DMS153 treated with DMSO at 0.1 percent for 48 hours (cell line): ENCODE measurements around the gene SLC30A10.
"Not testable (repeated sequence)": the region's sequence is repeated elsewhere in the genome, so short reads cannot be mapped to it uniquely, and the experiment has no call there.

Experiments used
- DNase-seq: peaks from one replicate; lab custom pipeline; 2025; ENCODE audit not compliant: unreplicated experiment; lab: John Stamatoyannopoulos, UW

SLC30A10 gene

DNA sequence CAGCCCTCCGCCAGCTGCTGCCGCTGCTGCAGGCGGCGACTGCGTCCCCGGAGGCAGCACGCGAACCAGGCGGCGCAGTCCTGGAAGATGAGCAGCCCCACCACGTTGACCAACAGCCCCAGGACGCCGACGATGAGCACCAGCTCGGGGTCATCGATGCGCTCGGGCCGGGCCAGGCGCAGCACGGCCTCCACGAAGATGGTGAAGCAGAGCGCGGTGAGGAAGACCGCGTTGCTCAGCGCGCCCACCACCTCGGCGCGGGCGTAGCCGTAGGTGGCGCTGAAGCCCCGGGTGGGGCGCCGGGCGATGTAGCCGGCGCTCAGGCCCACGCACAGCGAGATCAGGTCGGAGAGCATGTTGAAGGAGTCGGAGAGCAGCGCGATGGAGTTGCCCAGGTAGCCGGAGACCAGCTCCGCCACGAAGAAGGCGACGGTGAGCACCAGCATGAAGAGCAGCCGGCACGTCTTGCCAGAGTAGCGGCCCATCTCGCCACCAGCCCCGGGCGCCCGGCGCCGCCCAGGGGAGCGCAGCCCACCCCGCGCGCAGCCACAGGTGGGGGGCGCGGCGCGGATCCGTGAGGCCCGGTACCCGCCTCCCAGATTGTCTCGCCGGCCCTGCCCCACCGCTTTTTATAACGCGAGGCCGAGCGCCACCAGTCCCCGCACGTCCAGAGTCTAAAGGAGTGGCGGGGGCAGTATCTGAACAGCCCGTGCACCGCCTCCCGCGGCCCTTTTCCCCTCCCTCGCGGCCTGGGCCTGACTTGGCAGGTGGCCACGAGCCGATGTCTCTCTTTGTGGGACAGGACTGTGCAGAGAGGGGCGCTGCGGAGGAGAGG, at the start of gene SLC30A10:
SLC30A10 (minus strand) TSS at position 602 of the 835 bp plus-strand sequence; CDS start at position 485, 117 bp downstream.
- no peak for DNase-seq

DNA sequence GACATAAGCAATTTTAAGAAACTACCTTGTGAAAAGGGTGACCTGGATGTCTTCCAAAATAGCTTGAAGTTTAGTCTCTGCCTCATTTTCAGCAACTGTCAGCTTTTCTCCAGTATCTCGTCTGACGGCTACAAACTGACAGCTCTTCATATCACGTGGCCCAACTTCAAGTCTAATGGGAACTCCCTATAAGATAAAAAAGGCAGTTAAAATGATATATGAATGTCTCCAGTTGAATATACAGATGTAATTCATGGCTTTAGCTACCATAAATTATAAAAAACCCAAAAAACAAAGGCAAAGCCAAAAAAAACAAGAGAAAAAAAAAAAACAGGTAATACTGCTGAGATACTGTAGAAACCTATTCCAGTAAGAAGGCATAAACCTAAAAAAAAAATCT, 44.9 kb upstream of the SLC30A10 start:
- DNase-seq, result no peak

DNA sequence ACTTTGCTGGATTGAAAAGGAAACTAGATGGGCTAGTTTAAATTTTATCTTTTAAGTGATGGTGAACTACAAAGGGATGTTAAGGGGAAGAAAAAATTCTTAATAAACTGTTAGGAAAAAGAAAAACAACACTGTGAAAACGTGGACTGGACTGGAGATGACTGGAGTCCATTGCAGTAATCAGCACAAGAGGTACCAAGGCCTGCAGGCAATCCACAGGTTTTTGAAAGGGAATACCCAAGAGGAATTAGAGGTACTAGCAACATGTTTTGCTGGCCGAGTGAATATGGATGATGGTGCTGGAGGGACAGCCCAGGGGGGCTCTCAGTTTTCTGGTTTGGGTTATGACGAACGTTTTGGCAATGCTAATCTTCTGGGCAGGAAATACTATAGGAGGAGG, 39.0 kb upstream of the SLC30A10 start:
- no peak for DNase-seq

DNA sequence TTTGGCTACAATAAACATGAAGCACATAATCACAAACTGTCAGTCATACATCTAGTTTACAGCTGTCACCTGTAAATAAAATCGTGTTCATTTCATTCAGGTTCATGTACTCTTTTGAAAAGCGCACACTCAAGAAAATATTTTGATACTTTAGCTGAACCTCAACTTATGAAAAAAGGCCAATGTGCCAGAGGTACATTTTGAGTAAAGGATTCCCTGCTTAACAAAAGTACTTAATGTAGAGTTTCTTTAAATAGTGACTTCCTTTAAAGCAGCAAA, 37.7 kb upstream of the SLC30A10 start:
- no peak for DNase-seq

DNA sequence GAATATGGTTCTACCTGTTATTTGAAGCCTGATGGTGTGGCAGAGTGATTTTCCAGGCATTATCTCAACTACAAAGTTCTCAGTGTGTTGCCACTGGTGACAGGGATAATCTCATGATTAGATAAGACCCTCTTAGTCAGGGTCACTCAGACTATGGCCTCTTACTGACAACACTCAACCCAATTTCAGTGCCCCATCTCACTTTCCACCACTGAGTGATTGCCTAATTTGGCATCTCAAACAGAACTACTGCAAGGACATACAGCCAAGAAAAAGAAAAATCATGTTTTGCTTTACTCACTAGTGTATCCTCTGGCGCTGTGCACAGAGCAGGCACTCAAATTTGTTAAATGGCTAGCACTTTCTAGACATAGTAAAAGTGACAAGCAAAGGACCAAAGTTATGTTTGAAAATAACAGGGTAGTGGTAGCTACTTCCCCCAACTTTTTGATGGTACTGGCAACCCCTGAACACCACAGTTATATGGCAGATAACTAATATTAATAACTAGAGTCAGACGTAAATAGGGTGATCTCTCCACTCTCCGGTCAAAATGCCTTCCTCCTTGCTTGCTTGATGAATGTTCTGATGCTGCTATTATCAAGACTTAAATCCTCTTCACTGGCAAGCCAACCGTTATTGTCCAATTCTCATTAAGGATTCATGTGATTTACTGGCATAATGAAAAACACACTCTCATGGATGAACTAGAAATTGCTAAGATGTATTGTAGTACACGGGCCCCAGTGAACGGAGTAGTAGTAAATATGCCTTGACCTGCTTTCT, 37.1 kb upstream of the SLC30A10 start:
- no peak for DNase-seq

DNA sequence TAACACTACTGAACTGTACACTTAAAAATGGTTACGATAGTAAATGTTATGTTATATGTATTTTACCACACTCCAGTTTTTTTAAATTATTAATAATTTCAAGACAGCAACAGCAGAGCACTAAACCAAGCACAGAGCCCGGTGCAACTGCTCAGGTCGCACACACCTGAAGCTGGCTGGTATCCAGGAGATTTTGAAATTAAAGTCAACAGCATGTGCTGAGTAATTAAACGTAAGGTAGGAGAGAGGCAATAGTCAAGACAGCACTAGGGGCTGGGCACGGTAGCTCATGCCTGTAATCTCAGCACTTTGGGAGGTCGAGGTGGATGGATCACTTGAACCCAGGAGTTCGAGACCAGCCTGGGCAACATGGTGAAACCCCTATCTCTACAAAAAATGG, 35.1 kb upstream of the SLC30A10 start:
- DNase-seq, result no peak

DNA sequence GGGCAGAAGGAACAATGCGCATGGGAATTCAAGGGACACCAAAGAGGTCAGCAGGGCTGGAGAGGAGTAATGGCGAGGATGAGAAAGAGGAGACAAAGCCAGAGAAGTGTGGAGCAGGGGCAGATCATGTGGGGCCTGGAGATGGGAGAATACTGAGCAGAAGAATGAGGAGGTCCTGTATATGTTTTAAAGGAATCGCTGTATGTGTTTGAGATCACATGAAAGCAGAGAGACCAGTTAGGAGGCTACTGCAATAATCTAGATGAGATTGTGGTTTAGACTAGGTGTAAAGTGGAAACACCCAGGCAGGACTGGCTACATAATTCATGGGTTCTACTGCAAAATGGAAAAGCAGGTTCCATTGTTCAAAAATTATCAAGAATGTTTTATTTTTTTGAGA, 33.3 kb upstream of the SLC30A10 start:
- no peak for DNase-seq

DNA sequence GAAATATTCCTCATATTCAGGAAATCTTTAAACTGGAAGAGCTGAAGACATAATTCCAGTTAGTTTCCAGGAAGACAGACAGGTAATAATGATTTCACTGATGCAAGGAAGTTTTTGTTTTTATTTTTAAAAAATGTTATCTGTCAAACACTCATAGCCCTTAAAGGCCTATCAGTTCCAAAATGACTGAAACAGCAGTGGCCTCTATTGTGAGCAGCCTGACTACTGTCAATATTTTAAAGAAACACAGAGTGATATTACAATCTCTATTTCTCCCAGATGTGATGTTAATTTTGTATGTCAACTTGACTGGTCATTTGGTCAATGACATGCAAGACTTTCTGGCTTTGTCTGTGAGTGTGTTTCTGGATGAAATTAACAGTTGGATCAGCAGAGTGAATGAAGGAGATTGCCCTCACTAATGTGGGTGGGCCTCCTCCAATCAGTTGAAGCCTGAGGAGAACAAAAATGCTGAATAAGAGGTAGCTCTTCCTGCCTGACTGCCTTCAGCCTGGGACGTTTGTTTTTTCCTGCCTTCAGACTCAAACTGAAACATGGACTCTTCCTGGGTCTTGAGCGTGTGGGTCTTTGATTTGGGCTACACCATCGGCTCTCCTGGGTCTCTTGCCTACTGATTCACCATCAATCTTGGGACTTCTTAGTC, 31.3 kb upstream of the SLC30A10 start:
- DNase-seq, result no peak

DNA sequence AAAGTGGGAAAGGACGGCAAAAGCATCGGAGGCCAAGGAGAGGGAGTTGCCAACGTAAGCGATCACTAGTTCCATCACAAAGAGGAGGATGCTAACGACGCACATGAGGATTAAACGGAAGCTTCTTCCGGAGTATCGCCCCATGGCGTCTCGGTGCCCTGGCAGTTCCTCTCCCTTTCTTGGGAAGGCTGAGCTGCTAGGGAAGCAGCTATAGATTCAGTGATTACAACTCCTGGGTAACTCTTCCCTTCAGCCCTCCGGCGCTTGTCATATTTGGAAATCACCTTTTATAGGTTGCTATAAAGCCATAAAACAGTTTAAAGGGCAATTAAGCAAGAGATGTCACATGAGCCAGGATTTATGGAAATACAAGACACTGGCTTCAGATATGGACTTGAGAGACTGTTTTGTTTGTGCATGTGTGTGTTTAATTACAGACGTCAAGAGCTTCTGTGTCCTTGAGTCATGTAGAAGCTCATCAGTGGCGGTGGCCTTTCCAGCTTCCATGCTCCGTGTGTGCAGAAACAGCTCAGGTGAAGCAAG, 30.6 kb upstream of the SLC30A10 start:
- DNase-seq, result no peak

DNA sequence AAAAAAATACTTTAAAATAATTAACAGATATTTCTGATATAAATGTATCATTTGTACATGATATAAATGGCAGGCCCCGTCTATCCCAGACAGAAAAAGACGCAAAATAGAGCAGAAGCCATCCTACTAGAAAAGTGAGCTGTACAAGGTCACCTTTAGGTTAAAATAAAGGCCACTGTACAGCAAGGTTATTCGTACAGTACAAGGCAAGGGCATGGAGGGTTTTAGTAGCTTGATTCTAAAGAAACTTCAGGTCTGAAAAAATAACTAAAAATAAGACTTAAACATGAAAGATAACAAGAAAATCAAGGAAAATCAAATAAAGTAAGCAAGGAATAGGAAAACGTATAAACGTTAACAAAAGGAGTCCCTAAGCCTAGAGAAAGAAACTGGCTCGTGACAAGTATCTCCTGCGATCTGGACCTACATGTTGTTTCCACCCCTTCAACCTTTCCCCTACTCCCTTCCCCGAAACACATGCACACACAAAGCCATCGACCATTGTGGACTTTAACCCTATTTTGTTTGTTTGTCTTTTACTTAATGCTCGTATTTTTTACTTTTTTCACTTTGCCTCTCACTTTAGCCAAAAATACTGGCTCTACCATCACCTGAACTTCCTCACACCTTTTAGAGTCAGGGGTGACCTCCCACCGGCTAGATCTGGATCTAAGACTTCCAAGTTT, 26.5 kb upstream of the SLC30A10 start:
- DNase-seq, result no peak

DNA sequence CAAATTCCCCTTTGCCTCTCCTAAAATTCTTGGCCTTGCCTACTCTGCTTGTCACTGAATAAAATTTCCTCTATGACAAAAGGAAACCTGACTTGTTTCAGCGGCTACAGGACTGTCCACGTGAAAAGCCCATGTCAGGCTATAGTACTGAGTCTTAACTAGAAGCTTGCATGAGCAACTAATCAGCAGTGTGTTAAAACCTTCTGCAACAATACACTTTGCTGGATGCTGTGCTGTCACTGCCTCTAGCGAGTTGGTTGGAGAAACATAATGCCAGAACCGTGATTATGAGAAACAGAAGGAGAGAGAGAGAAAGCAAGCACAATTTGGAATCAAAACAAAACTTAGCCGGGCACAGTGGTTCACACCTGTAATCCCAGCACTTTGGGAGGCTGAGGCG, 25.7 kb upstream of the SLC30A10 start:
- no peak for DNase-seq

DNA sequence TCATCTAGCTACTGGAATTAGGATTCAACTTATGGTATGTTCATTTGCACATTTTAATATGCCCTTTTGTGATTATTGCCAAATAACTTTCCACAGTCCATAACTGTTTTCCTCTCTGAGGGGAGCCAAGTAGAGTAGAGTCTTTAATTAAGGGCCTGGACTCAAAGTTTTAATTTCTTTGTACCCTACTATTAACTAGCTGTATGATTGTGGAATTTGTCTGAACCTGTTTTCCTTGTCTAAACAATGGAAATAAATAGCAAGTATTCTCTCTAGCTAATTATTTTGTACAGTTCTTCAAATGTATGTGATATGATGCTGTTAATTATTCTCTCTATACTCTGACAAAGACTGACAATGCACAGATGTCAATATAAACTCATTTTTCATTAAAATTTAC, 24.0 kb upstream of the SLC30A10 start:
- DNase-seq, result no peak

DNA sequence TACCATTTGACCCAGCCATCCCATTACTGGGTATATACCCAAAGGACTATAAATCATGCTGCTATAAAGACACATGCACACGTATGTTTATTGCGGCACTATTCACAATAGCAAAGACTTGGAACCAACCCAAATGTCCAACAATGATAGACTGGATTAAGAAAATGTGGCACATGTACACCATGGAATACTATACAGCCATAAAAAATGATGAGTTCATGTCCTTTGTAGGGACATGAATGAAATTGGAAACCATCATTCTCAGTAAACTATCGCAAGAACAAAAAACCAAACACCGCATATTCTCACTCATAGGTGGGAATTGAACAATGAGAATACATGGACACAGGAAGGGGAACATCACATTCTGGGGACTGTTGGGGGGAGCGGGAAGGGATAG, 20.9 kb upstream of the SLC30A10 start:
- DNase-seq, result not testable (repeated sequence)

DNA sequence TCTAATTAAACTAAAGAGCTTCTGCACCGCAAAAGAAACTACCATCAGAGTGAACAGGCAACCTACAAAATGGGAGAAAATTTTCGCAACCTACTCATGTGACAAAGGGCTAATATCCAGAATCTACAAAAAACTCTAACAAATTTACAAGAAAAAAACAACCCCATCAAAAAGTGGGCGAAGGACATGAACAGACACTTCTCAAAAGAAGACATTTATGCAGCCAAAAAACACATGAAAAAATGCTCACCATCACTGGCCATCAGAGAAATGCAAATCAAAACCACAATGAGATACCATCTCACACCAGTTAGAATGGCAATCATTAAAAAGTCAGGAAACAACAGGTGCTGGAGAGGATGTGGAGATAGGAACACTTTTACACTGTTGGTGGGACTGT, 20.4 kb upstream of the SLC30A10 start:
- not testable (repeated sequence) for DNase-seq

DNA sequence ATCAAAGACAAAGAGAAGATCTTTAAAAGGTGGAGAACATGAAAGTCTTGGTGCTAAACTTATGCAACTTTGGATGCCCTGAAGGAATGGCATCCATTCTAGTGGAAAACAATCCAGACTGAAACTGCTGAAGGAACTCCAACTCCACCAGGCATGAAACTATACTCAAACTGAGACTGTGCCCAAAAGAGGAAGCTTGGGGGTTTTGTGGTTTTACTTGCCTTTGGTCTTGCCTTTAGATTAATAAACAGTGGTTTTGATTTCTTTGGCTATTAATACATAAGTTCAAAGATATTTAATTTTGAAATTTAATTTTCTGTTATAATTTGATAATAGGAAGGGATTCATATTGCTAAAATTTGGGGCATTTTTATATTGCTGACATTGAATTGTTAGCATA, 17.4 kb upstream of the SLC30A10 start:
- DNase-seq, result no peak

DNA sequence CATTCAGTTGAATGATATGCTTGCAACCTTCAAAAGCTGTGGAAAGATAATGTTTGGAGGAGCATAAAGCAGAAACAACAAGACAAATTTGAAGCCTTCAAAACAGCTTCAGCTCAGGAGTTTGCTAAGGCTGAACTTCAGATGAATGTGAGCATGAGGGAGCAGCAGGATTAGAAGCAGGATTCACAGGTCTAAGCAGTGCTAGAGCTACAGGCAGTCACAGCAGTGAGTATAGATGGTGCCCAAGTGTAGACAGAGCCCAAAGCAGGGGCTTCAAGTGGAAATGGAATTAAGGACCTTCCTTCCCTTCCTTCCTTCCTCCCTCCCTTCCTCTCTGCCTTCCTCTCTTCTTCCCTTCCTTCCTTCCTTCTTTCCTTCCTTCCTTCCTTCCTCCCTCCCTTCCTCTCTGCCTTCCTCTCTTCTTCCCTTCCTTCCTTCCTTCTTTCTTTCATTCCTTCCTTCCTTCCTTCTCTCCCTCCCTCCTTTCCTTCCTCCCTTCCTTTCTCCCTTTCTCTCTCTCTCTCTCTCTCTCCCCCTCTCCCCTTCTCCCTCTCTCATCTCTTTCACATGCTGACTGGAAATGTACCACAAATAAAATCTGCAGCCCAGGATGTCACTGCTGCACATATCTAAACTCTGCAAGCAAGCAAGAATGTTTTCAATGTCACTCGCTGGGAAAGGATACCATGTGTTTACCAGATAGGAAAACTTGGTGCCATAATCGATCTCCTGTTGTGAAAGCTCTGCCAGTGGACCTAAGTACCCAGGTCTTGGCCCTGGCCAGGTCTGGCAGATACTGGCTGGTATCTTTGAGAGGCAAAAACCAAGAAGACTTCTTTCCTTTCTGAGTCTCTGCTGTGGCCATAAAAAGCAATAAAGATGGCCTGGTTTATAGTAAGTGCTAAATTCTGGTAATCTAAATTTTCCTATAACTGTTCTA, 13.1 kb upstream of the SLC30A10 start:
- DNase-seq, result no peak

DNA sequence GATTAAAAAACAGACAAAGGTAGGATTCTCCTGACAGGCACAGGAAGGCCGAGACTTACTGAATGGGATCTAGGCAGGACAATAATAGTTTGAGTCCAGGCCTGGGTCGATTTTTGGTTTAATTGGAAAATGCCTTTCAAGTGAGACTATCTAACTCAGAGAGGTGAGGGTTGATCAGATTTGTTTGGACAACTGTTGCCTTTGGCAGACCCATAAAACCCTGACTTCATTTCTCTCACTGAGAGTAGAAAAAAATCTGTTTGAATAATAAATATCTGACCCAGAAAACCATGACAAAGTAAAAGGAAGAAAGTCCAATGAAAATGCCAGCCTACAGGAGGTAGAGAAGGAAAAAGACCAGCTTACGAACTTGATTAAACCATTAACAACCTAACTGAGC, 12.3 kb upstream of the SLC30A10 start:
- DNase-seq, result no peak

DNA sequence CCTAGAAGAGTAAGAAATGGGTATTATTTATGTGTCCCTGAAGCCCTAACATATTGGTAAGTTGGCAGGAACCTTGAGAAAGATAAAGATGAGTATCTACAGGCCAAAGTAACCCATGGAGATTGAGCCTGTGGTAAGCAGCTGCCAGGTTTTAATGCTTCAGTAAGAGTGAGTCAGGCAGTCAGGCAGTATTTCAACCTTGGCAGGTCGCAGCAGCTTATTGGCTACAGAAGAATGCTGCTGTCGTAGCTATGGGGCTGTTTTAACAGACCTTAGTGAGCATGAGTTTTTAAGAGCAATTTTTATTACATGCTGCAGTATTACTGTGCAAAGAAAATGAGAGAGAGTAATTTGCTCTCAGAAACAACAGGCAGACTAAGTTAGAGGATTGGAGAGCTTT, 10.3 kb upstream of the SLC30A10 start:
- DNase-seq, result no peak

DNA sequence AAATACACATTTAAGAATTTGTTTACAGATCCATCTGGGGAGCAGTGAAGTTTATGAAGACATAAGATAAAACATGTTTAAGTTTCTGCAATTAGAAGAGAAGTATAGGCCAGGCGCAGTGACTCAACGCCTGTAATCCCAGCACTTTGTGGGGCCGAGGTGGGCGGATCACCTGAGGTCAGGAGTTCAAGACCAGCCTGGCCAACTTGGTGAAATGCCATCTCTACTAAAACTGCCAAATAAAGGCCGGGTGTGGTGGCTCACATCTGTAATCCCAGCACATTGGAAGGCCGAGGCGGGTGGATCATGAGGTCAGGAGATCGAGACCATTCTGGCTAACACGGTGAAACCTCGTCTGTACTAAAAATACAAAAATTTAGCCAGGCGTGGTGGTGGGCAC, 5.4 kb upstream of the SLC30A10 start:
- not testable (repeated sequence) for DNase-seq

DNA sequence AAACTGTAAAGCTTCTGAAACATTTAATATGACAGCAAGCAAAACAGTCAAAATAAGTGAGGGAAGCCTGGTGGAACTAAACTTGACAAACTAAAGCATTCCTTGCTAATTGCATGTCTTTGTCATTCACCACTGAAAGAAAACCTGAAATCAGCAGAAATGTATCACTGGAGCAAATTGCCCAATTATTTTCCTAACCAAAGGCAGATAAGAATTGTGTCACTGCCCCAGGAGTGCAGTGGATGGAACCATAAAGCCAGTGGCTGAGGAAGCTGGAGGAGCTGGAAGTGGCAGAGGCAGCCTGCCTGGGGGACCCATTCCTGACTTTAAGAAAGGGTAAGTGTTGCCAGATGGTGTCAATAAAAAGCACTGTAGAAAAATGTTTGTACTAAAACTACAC, 2.7 kb upstream of the SLC30A10 start:
- DNase-seq, result no peak
